DMS114 treated with DMSO at 0.1 percent for 48 hours (cell line): ENCODE measurements around the gene TEAD1.

Experiments
- DNase-seq: peaks from one replicate; lab custom pipeline; 2025; ENCODE audit not compliant: unreplicated experiment; lab: John Stamatoyannopoulos, UW

The TEAD1 gene

GRCh38 chr11:12807621-12808020 is 133.4 kb downstream of the TEAD1 start:
- no peak for DNase-seq

- DNase-seq, result no peak
Measured at GRCh38 chr11:12808519-12808918, 134.3 kb downstream of the TEAD1 start.

DNA sequence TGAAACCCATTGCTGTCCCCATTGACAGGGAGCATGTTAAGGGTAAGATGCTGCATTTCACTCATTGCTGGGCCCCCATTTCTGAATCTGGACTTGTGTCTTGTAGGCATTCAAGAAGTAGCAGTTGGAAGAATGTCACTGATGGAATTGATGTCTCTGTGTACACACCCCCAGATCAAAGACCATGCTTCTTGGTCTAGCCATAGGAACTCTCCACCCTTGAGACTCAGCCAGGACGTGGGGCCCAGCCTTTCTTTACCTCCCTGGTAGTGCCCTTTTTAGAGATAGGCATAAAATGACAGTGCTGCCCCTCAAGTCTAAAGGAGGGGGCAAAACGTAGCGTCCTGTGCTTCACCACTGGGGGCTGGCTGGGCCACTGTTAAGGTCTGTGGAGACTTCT is 135.1 kb downstream of the TEAD1 start:
- DNase-seq, result no peak

DNA sequence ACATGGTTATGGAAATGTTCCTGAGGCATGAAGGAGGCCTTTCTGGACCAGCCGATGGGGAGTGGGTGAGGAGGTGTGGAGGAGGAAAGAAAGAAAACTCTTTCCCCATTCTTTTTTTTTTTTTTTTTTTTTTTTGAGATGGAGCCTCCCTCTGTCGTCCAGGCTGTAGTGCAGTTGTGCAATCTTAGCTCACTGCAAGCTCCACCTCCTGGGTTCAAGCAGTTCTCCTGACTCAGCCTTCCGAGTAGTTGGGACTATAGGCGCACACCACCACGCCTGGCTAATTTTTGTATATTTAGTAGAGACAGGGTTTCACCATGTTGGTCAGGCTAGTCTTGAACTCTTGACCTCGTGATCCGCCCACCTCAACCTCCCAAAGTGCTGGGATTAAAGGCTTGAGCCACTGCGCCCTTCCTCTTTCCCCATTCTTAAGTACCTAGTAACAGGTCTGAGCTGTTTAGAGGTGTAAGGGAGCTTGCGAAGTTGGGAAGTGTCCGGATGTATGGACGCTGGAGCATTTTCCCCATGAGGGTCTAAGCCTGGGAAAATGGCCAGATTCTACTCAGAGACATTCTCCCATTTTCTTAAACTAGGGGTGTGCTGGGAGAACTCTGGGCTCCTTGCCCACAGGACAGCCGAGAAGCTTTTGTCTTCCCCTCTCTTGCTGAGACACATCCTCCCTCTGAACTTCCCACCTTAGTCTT is 135.8 kb downstream of the TEAD1 start:
- DNase-seq, result no peak

DNA sequence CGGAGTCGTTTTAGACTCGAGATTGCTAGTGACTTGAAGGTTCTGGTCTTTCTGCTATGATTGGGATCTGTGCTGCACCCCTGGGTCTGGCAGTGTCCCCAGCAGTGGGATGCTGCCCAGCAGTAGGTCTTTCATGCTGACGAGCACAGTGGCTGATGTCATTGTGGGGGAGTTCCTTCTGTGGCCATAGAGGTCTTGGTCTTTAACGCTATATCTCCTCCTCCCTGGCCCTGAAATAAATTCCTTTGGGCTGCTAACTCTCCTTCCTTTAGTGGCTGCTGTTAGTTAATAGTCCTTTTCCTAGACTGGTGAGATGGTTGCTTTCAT is 136.3 kb downstream of the TEAD1 start:
- no peak for DNase-seq

GRCh38 chr11:12811861-12812260 is 137.6 kb downstream of the TEAD1 start:
- DNase-seq, result no peak

- DNase-seq, result no peak
Measured at GRCh38 chr11:12812849-12813248, 138.6 kb downstream of the TEAD1 start.

DNA sequence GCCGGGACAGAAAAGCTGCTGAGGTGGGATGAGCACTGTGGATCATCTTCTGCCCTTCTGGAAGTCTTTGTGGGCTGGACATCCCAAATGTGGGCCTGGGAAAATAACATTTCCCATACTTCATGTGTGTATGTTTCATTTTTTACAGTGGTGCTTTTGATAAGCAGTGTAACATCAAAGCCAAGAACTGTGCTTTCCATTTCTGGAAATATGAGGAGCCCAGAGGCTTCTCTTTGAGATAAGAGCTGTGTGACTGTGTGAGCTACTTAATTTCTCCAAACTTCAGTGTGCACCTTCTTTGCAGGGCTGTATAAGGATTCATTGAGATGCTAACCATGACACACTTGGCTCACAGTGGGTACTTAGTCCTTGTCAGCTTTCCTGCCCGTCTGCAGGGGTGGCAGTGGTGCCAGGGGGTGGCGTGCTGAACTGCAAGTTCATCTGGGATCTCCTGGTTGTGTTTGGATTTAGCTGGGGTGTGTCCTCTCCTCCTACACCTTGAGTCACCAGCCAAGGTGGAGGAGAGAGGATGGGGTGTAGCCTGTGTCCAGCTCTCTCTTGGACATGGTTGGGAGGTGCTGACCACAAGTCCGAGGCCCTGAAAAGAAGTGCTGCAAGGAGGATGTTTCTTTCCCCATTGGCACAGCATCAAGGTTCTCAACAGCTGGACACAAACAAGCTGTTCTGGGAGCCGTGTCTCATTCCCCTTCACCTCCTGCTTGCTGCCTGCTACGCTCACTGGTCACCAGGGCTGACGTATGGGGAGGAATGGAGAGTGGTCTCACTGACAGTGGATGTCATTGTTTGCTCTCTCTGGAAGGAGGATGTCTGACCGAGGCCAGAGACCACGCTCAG is 139.4 kb downstream of the TEAD1 start:
- no peak for DNase-seq

- DNase-seq, result no peak
Measured at GRCh38 chr11:12815129-12815480, 140.9 kb downstream of the TEAD1 start.

DNA sequence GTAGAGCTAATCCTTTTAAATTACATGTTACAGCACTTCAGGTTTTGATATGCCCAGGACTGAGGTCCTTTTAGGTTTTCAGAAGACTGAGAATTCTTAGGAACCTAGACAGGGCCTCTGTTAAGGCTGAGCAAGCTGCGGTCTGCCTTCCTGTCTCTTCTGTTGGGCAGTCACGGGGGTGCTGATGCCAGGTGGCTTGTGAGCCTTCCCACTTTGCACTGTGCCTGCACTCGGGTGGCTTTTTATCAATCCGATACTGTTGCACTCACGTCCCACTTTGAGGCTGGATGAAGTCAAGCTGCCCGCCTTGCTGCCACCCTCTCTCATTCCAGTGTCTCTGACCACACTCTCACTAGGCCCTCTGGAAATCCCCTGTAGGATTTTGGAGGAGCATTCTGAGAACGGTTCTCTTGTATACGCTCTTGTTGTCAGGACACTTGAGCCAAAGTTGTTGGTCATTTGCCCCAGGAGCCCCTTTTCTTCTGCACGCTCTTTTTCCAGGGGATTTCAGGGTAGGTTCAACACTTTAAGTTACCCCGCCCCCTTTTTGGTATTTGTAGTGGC is 141.8 kb downstream of the TEAD1 start:
- no peak for DNase-seq

GRCh38 chr11:12817681-12818332 is 143.6 kb downstream of the TEAD1 start:
- no peak for DNase-seq

GRCh38 chr11:12818333-12819015 is 144.3 kb downstream of the TEAD1 start:
- DNase-seq, result no peak

- DNase-seq, result no peak
Measured at GRCh38 chr11:12822392-12823022, 148.3 kb downstream of the TEAD1 start.

DNA sequence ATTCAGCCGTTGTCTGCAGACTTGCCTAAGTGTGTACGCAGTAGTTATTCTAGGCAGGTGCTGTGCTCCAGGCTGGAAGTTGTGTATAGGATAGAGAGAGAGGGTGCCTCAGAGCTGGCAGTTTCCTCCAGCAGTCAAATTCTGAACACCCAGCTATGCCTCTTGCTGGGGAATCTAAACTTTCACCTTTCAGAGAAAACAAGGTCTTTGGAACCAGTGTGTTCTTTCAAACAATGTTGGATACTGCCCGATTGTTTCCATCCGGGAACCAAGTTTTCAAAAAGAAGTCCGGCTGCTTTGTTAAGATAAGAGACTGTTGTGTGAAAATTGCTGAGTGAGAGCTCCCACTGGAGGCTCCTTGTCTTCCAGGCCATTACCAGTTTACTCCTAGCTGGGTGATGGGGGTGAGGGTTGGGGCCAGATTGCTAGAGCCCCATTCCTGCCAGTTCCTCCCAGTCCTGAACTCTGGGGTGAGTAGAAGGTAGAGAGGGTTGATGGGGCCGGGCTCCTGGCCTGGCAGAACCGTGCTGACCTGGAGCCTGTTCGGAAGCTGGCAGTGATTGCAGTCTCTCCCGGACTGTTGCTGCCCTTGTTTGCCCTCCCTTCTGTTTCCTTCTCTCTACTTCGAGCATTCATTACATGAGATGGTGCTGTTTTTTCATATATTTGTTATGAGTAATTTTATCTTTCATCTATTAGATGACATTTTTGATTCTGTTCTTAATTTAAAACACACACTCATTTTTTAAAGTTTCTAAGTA is 150.2 kb downstream of the TEAD1 start:
- no peak for DNase-seq

GRCh38 chr11:12826441-12826840 is 152.2 kb downstream of the TEAD1 start:
- no peak for DNase-seq

DNA sequence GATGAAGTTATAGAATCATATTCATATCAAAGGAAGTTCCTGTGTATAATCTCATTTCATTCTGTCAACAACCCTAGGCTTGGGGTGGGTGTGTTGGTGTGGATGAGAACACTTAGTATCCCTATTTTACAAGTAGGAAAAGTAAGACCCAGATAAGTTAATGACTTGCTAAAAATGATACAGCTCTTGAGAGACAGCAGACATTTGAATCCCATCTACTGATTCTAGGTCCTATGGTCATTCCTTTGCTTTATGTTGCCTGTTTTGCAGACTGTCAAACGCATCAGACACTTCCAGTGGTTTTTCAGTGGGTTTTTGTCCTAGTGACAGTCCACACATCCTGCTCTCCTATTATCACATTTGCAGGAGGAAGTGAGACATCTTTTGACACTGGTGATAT is 153.1 kb downstream of the TEAD1 start:
- DNase-seq, result no peak

DNA sequence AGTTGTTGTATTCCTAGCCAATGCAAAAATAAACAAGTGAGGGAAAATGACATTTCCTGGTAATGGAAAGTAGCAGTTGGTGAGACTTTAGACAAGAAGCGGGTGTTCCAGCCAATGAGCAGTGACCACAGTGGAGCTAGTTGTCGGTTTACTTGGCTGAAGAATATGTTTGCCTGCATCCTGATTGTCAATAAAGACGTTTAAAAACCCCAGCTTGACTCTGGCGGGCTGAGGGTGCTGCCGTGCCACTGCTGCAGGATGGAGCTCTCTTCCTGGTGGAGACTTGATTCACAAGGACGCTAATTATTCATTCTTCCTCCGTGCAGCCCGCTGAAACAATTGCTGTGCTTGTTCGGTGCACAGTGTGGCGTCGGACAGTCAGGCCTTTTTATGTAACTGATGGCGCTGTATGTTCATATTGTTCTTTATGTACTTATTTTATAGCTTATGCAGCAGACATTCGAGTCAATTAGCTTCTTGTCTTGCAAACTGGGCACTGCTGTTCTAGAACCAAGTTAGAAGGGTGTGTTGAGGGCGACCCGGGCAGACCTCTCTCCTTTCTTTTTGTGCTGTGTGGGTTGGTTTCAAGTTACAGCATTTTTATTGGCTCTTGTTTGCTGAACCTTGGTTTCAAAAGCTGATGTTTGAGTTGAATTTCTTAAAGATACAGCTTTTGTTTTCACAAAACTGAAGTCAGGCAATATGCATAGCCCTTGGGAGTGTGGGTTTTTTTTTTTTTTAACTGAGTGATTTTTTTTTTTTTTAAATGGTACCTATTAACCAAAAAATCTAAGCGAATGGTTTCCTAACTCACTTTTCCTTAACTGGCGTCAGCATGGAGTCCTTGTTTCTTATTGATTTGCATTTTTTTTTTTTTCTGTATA is 153.9 kb downstream of the TEAD1 start:
- DNase-seq, result no peak

- DNase-seq, result no peak
Measured at GRCh38 chr11:12829131-12829530, 154.9 kb downstream of the TEAD1 start.
